ENCODE results near the gene TMEM59L. TPM values are rescaled to one million over a fixed set of nuclear protein-coding genes. Genes with fewer than 3 reads are reported as not detected.
A peak's percentile ranks its signal among the peaks of the same experiment; 100 is the strongest.

TMEM59L gene
- total and polyA plus RNA-seq, 10 of the 15 experiments (the other 5 are each of a cell fraction or from before 2014, with no cell fraction given) = 0.06 TPM; not detected in 9

DNA sequence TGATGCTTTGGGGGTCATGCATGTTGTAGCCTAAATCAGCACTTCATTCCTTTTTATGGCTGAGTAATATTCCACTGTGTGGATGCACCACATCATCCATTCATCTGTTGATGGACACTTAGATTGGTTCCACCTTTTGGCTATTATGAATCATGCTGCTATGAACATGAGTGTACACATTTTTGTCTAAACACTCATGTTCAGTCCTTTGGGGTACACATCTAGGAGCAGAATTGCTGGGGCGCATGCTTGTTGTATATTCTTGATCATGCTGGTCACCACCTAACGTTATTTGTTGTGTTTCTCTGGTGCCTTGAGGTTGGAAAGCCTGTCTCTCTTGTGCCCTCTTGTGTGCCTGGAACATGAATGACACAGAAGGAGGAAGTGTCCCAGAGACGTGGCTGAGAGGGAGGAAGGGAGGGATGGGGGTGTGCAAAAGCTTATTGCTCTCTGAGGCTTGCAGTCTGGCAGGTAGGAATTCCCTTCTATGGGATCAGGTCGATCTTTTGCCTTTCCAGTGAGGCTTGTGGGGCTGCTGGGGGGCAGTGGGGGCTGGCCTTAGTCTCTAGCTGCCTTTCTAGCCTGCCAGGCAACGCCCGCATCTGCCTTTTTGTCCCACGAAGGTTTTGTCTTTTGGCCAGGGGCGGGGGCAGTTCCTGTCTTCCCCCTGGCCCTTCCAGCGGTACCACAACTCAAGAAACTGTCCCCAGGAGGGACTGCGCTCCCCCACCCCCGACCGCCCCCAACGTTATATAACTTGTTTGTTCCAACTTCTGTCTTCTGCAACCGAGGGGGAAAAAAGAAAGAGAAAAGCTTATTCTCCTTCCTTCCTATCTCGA lies 31.7 kb downstream of the TMEM59L start:
- POLR2A ChIA-PET = interaction anchor here (0.5 to 0.6 kb wide), 2 partner anchors 43 to 141 kb away, joined by 3 to 8 read pairs; no protein-coding TSS in a partner anchor
- TF ChIP-seq RCOR1 (conservative IDR thresholded peaks at IDR 0.05; ENCODE audit: low read depth, low read length) = no peak
- 0 out of 2 replicates have a peak, but pooled peaks have one; percentile 8 for TF ChIP-seq RAD21 (IDR thresholded peaks at IDR 0.05; ENCODE audit: insufficient read depth, low read depth, low read length)
- no peak for TF ChIP-seq NBN (IDR thresholded peaks at IDR 0.05)
- no peak for TF ChIP-seq MXI1 (IDR thresholded peaks at IDR 0.05; ENCODE audit: low read depth, low read length)
- TF ChIP-seq, protein P1, sequence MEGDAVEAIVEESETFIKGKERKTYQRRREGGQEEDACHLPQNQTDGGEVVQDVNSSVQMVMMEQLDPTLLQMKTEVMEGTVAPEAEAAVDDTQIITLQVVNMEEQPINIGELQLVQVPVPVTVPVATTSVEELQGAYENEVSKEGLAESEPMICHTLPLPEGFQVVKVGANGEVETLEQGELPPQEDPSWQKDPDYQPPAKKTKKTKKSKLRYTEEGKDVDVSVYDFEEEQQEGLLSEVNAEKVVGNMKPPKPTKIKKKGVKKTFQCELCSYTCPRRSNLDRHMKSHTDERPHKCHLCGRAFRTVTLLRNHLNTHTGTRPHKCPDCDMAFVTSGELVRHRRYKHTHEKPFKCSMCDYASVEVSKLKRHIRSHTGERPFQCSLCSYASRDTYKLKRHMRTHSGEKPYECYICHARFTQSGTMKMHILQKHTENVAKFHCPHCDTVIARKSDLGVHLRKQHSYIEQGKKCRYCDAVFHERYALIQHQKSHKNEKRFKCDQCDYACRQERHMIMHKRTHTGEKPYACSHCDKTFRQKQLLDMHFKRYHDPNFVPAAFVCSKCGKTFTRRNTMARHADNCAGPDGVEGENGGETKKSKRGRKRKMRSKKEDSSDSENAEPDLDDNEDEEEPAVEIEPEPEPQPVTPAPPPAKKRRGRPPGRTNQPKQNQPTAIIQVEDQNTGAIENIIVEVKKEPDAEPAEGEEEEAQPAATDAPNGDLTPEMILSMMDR (IDR thresholded peaks at IDR 0.05 in 2 of 3, conservative IDR thresholded peaks at IDR 0.05 in 1 of 3; ENCODE audit: control insufficient read depth in 2 of 3, extremely low read depth in 1 of 3, insufficient read depth in 1 of 3, low read depth in 3 of 3, low read length in 3 of 3) = peak; percentile 17 to 26 (median 25); a peak in 4 of 6 replicates
- TF ChIP-seq, protein P2, sequence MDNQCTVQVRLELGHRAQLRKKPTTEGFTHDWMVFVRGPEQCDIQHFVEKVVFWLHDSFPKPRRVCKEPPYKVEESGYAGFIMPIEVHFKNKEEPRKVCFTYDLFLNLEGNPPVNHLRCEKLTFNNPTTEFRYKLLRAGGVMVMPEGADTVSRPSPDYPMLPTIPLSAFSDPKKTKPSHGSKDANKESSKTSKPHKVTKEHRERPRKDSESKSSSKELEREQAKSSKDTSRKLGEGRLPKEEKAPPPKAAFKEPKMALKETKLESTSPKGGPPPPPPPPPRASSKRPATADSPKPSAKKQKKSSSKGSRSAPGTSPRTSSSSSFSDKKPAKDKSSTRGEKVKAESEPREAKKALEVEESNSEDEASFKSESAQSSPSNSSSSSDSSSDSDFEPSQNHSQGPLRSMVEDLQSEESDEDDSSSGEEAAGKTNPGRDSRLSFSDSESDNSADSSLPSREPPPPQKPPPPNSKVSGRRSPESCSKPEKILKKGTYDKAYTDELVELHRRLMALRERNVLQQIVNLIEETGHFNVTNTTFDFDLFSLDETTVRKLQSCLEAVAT (IDR thresholded peaks at IDR 0.05) = no peak
- no peak for TF ChIP-seq WRNIP1 (IDR thresholded peaks at IDR 0.05; ENCODE audit: borderline replicate concordance, low read depth, low read length)
- peak; percentile 72; the same call in 1 of the 2 replicates for TF ChIP-seq SPI1 (IDR thresholded peaks at IDR 0.05; ENCODE audit: borderline replicate concordance, insufficient read depth, low read depth, low read length)
- TF ChIP-seq NRF1 (conservative IDR thresholded peaks at IDR 0.05; ENCODE audit: low read depth, low read length) = no peak
- TF ChIP-seq, protein P3, sequence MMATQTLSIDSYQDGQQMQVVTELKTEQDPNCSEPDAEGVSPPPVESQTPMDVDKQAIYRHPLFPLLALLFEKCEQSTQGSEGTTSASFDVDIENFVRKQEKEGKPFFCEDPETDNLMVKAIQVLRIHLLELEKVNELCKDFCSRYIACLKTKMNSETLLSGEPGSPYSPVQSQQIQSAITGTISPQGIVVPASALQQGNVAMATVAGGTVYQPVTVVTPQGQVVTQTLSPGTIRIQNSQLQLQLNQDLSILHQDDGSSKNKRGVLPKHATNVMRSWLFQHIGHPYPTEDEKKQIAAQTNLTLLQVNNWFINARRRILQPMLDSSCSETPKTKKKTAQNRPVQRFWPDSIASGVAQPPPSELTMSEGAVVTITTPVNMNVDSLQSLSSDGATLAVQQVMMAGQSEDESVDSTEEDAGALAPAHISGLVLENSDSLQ (IDR thresholded peaks at IDR 0.05) = peak; percentile 53; the same call in 1 of the 2 replicates
- TF ChIP-seq, protein P4, sequence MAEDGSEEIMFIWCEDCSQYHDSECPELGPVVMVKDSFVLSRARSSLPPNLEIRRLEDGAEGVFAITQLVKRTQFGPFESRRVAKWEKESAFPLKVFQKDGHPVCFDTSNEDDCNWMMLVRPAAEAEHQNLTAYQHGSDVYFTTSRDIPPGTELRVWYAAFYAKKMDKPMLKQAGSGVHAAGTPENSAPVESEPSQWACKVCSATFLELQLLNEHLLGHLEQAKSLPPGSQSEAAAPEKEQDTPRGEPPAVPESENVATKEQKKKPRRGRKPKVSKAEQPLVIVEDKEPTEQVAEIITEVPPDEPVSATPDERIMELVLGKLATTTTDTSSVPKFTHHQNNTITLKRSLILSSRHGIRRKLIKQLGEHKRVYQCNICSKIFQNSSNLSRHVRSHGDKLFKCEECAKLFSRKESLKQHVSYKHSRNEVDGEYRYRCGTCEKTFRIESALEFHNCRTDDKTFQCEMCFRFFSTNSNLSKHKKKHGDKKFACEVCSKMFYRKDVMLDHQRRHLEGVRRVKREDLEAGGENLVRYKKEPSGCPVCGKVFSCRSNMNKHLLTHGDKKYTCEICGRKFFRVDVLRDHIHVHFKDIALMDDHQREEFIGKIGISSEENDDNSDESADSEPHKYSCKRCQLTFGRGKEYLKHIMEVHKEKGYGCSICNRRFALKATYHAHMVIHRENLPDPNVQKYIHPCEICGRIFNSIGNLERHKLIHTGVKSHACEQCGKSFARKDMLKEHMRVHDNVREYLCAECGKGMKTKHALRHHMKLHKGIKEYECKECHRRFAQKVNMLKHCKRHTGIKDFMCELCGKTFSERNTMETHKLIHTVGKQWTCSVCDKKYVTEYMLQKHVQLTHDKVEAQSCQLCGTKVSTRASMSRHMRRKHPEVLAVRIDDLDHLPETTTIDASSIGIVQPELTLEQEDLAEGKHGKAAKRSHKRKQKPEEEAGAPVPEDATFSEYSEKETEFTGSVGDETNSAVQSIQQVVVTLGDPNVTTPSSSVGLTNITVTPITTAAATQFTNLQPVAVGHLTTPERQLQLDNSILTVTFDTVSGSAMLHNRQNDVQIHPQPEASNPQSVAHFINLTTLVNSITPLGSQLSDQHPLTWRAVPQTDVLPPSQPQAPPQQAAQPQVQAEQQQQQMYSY (CRISPR knock-in tag; IDR thresholded peaks at IDR 0.05) = no peak

More for the DNA sequence above, 31.7 kb downstream of the TMEM59L start:
- no peak overlapping the region for H2AFZ ChIP-seq (ENCODE audit: control insufficient read depth, low read depth, low read length)
- 55% methylated on average over 15 of the region's 15 CpGs for WGBS (ENCODE audit: insufficient coverage, insufficient replicate concordance, low lambda C conversion rate, missing lambda C conversion rate)
- intact Hi-C loops (cut with micrococcal nuclease; ENCODE audit: unreplicated experiment) = no loop called here
- H3K36me3 ChIP-seq (ENCODE audit: control insufficient read depth in 2 of 2, insufficient read depth in 2 of 2, low read length in 1 of 2) = no peaks in the 10 kb centered on the region
- H3K27me3 ChIP-seq (replicated peaks in 1 of 2; ENCODE audit: control insufficient read depth in 2 of 2, insufficient read depth in 2 of 2, low read length in 1 of 2) = no peaks in the 10 kb centered on the region
- ChIA-PET RAD21 (ENCODE audit: unreplicated experiment) (no interaction called here), SMC1A (ENCODE audit: uncharacterized antibody, unreplicated experiment) (no interaction called here), CTCF (interaction anchor here (1.1 to 1.7 kb wide), 2 partner anchors 50 to 100 kb away, joined by 3 to 6 read pairs; no protein-coding TSS in a partner anchor)
- in situ Hi-C loops (cut with MboI) = no loop called here
- ATAC-seq (peak; percentile 59; the same call in 2 of the 3 replicates), FAIRE-seq (no peak), DNase-seq (ENCODE audit: low read depth, low spot score) (no peak)
- no TSS peak for BruUV-seq (replicated peaks)
- no peak overlapping the region for H3K4me3 ChIP-seq
- no peak overlapping the region for H3K27ac ChIP-seq (ENCODE audit: control insufficient read depth, insufficient read depth)
- 0 out of 2 replicates have a peak overlapping the region, but pooled peaks have one; percentile 5 for H3K4me2 ChIP-seq (ENCODE audit: control insufficient read depth, insufficient read depth)
- peaks cover 6% of the 10 kb centered on the region; the same call in 1 of the 2 replicates for H4K20me1 ChIP-seq (ENCODE audit: control insufficient read depth, insufficient read depth)
- H3K4me1 ChIP-seq (ENCODE audit: control insufficient read depth, insufficient read depth, low read length) = peaks cover 10% of the 10 kb centered on the region
- no peaks in the 10 kb centered on the region; the same call in 1 of the 2 replicates for H3K79me2 ChIP-seq (ENCODE audit: control insufficient read depth, insufficient read depth, low read length)
- no peak overlapping the region for H3K9ac ChIP-seq (ENCODE audit: control insufficient read depth, insufficient read depth, low read length)
- no peaks in the 10 kb centered on the region for H3K9me3 ChIP-seq (replicated peaks; ENCODE audit: control insufficient read depth, insufficient read depth, low read length)
